Stimulated activated CD4-positive, alpha-beta T cell treated with anti-CD3 and anti-CD28 coated beads, Interleukin-4, amount 100 ng/mL, for 48 hours (primary cell): ENCODE results near the gene RALGPS2.
"Not testable (repeated sequence)": the region's sequence is repeated elsewhere in the genome, so short reads cannot be mapped to it uniquely, and the experiment has no call there.

ENCODE experiments used
- DNase-seq, 2 donors: peaks; one replicate each; pipeline ENCODE4 v3.0.0-alpha.2; 2020; ENCODE audit warnings: low read depth in 2 of 2

The RALGPS2 gene

GRCh38 chr1:178942285-178943198 is 217.5 kb downstream of the RALGPS2 start:
- DNase-seq, result no peak

- no peak for DNase-seq
Observed at GRCh38 chr1:178944729-178945128, 219.7 kb downstream of the RALGPS2 start.

- DNase-seq, result no peak
Observed at GRCh38 chr1:178945763-178946266, 220.8 kb downstream of the RALGPS2 start.

- DNase-seq, result no peak
Observed at GRCh38 chr1:178946416-178946815, 221.4 kb downstream of the RALGPS2 start.

GRCh38 chr1:178946855-178947676 is 222.0 kb downstream of the RALGPS2 start:
- no peak for DNase-seq

- DNase-seq, result no peak
Observed at GRCh38 chr1:178947677-178947981, 222.6 kb downstream of the RALGPS2 start.

- no peak for DNase-seq
Observed at GRCh38 chr1:178948676-178949075, 223.6 kb downstream of the RALGPS2 start.

- not testable (repeated sequence) for DNase-seq
Observed at GRCh38 chr1:178949866-178950265, 224.8 kb downstream of the RALGPS2 start.

GRCh38 chr1:178951600-178951999 is 226.6 kb downstream of the RALGPS2 start:
- DNase-seq, result no peak

GRCh38 chr1:178953034-178953433 is 228.0 kb downstream of the RALGPS2 start:
- no peak for DNase-seq

GRCh38 chr1:178953538-178954324 is 228.7 kb downstream of the RALGPS2 start:
- no peak for DNase-seq

GRCh38 chr1:178954325-178954690 is 229.3 kb downstream of the RALGPS2 start:
- no peak for DNase-seq

- DNase-seq, result no peak
Observed at GRCh38 chr1:178954937-178955336, 229.9 kb downstream of the RALGPS2 start.

- DNase-seq, result no peak
Observed at GRCh38 chr1:178955391-178955954, 230.4 kb downstream of the RALGPS2 start.

GRCh38 chr1:178958491-178958890 is 233.4 kb downstream of the RALGPS2 start:
- DNase-seq, result no peak

- DNase-seq, result no peak
Observed at GRCh38 chr1:178959543-178960460, 234.8 kb downstream of the RALGPS2 start.

GRCh38 chr1:178960482-178961240 is 235.6 kb downstream of the RALGPS2 start:
- no peak for DNase-seq

GRCh38 chr1:178961331-178961730 is 236.3 kb downstream of the RALGPS2 start:
- no peak for DNase-seq

- no peak for DNase-seq
Observed at GRCh38 chr1:178961868-178962267, 236.8 kb downstream of the RALGPS2 start.
